K562 treated with DMSO at 1 percent for 4 hours (cell line): ENCODE data around the gene SUV39H1. TPM values are rescaled to one million over a fixed set of nuclear protein-coding genes. Genes with fewer than 3 reads are reported as not detected.

ENCODE experiments used
- total RNA-seq: library from RNA; unstranded; fragments of 300-600 nt; gene quantifications from 2 replicates; pipeline ENCODE4 v1.2.3, GENCODE V29; 2022; ENCODE audit not compliant: insufficient read depth

Gene SUV39H1, protein sequence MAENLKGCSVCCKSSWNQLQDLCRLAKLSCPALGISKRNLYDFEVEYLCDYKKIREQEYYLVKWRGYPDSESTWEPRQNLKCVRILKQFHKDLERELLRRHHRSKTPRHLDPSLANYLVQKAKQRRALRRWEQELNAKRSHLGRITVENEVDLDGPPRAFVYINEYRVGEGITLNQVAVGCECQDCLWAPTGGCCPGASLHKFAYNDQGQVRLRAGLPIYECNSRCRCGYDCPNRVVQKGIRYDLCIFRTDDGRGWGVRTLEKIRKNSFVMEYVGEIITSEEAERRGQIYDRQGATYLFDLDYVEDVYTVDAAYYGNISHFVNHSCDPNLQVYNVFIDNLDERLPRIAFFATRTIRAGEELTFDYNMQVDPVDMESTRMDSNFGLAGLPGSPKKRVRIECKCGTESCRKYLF
- total RNA-seq: 23.5 and 27.2 TPM in 2 replicates

DNA sequence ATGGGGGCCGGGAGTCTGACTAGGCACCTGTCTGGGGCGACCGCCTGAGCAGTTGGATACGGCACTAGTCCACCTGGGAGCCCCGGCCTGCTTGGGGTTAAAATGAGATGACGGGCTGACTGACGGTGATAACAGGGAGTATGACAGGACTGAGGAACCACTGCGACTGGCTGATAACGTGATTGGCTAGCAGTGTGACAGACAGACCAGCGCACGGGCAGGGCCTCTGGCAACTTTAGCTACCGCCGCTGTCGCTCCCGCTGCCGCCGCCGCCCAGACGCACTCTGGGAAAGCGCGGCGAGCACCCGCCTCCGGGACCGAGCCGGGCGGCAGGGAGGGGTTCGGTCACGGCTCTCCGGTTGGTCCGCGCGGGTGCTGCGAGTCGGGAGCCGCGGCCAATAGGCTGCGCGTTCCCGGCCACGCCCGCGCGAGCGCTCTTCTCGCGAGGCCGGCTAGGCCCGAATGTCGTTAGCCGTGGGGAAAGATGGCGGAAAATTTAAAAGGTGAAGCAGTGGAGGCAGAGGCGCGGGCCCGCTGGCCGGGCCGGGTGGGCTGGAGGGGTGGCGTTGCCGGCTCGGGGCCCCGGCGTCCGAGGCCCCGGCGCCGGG, at the start of gene SUV39H1:
TSS of gene SUV39H1 (plus strand) at position 434 of the 608 bp plus-strand sequence. CDS start at position 485, 51 bp downstream.

GRCh38 chrX:48683411-48683982, 13.0 kb upstream of the SUV39H1 start, which contains the start of gene WAS:
Gene WAS, plus strand, starts transcription at chrX:48683799. Its CDS starts 55 bp downstream, at chrX:48683854.

Other genes with a start within 250 kb of the SUV39H1 start
- 61.8 and 67.2 TPM in 2 replicates for gene SLC38A5, start 226.5 kb upstream of the SUV39H1 start, total RNA-seq
- gene FTSJ1, start 220.5 kb upstream of the SUV39H1 start, total RNA-seq: 44.9 and 55.6 TPM in 2 replicates
- 9.8 and 11.3 TPM in 2 replicates for gene PORCN, start 187.7 kb upstream of the SUV39H1 start, total RNA-seq
- 194 and 203 TPM in 2 replicates for gene EBP, start 174.9 kb upstream of the SUV39H1 start, total RNA-seq
- gene TBC1D25, start 157.0 kb upstream of the SUV39H1 start, total RNA-seq: 3.7 and 6.1 TPM in 2 replicates
- gene RBM3, start 122.2 kb upstream of the SUV39H1 start, total RNA-seq: 84.3 and 113 TPM in 2 replicates
- gene WDR13, start 99.2 kb upstream of the SUV39H1 start, total RNA-seq: 73.3 and 106 TPM in 2 replicates
- gene WAS, start 12.9 kb upstream of the SUV39H1 start, total RNA-seq: 15.4 and 17.8 TPM in 2 replicates
- gene GLOD5, start 65.0 kb downstream of the SUV39H1 start, total RNA-seq: 4.4 TPM in 1 of 2 replicates, not detected in the other
- 165 and 191 TPM in 2 replicates for gene GATA1, start 89.9 kb downstream of the SUV39H1 start, total RNA-seq
- gene HDAC6, start 105.3 kb downstream of the SUV39H1 start, total RNA-seq: 61.7 and 64.6 TPM in 2 replicates
- not detected in 2 replicates for gene ERAS, start 129.8 kb downstream of the SUV39H1 start, total RNA-seq
- gene PCSK1N, start 138.9 kb downstream of the SUV39H1 start, total RNA-seq: 2.7 TPM in 1 of 2 replicates, not detected in the other
- 197 and 214 TPM in 2 replicates for gene TIMM17B, start 201.0 kb downstream of the SUV39H1 start, total RNA-seq
- gene PQBP1, start 201.2 kb downstream of the SUV39H1 start, total RNA-seq: 194 and 217 TPM in 2 replicates
- gene SLC35A2, start 214.9 kb downstream of the SUV39H1 start, total RNA-seq: 30.7 and 31.4 TPM in 2 replicates
- 84.9 and 120 TPM in 2 replicates for gene PIM2, start 222.3 kb downstream of the SUV39H1 start, total RNA-seq